ENCODE data around the gene DIO3.

DIO3 gene

GRCh38 chr14:101561145-101561896 lies at the start of gene DIO3:
DIO3 (plus strand) TSS chr14:101561495.
- DNase-seq (ENCODE audit: low read depth) = no peak
- TF ChIP-seq, protein P1, sequence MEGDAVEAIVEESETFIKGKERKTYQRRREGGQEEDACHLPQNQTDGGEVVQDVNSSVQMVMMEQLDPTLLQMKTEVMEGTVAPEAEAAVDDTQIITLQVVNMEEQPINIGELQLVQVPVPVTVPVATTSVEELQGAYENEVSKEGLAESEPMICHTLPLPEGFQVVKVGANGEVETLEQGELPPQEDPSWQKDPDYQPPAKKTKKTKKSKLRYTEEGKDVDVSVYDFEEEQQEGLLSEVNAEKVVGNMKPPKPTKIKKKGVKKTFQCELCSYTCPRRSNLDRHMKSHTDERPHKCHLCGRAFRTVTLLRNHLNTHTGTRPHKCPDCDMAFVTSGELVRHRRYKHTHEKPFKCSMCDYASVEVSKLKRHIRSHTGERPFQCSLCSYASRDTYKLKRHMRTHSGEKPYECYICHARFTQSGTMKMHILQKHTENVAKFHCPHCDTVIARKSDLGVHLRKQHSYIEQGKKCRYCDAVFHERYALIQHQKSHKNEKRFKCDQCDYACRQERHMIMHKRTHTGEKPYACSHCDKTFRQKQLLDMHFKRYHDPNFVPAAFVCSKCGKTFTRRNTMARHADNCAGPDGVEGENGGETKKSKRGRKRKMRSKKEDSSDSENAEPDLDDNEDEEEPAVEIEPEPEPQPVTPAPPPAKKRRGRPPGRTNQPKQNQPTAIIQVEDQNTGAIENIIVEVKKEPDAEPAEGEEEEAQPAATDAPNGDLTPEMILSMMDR (conservative IDR thresholded peaks at IDR 0.05; ENCODE audit: low read length) = no peak
- H3K4me3 ChIP-seq (ENCODE audit: low read length) = no peak within 1 kb of the TSS

DNA sequence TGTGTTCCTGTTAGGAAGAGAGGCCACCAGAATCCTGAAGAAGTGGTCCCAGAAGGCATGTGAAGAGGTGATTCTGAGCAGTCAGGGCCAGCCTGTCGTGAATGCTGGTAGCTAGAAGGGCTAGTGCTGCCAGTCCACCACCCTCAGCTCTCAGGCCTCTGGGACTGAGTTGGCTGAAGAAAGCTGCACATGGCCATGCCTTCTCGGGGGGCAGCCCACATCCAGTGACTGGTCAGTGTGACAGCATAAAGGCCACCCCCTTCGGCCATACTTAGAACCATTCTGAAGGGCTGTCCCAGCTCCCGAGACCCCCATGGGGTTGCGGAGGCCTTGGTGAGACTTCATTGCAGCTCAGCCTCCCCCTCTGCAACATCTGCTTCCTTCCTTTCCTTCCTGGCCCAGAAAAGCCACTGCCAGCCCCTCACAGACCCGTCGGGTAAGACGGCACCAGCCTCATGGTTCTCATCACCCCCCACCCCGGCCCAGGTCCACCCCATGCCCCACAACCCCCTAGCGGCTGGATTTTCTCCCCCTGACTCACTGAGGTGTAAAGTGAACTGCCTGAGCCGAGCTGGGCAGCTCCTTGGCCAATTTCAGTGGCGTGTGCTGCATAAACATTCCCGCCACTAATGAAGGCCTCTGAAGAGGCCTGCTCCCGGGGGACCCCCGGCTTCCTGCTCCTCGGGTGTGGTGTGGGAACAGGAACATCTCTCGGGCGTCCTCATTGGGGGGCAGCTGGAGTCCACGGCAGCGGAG lies 49.5 kb upstream of the DIO3 start:
- H3K4me3 ChIP-seq (ENCODE audit: low read length) = no peak overlapping the region
- no peak for DNase-seq (ENCODE audit: low read depth)
- TF ChIP-seq, protein P1 (conservative IDR thresholded peaks at IDR 0.05; ENCODE audit: low read length) = no peak

DNA sequence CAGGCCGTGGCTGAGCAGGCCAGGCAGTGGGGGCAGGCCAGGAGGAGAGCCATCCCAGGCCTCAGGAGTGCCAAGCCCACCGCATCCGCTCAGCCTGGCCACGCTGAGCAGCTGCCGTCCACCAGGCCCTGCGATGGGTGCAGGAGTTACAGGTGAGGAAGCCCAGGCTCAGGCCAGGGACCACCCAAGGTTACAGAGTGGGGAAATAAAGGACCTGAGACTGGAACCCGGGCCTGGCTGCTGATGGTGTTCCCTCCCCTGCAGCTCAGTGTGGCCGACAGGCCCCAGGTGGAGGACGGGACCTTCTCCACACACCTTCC lies 49.0 kb upstream of the DIO3 start:
- TF ChIP-seq, protein P1 (conservative IDR thresholded peaks at IDR 0.05; ENCODE audit: low read length) = no peak
- no peak overlapping the region for H3K4me3 ChIP-seq (ENCODE audit: low read length)
- no peak for DNase-seq (ENCODE audit: low read depth)

GRCh38 chr14:101514136-101514535 lies 47.2 kb upstream of the DIO3 start:
- no peak overlapping the region for H3K4me3 ChIP-seq (ENCODE audit: low read length)
- TF ChIP-seq, protein P1 (conservative IDR thresholded peaks at IDR 0.05; ENCODE audit: low read length) = no peak
- DNase-seq (ENCODE audit: low read depth) = no peak

GRCh38 chr14:101516401-101516800 lies 44.9 kb upstream of the DIO3 start:
- no peak for DNase-seq (ENCODE audit: low read depth)
- TF ChIP-seq, protein P1 (conservative IDR thresholded peaks at IDR 0.05; ENCODE audit: low read length) = no peak
- H3K4me3 ChIP-seq (ENCODE audit: low read length) = no peak overlapping the region

DNA sequence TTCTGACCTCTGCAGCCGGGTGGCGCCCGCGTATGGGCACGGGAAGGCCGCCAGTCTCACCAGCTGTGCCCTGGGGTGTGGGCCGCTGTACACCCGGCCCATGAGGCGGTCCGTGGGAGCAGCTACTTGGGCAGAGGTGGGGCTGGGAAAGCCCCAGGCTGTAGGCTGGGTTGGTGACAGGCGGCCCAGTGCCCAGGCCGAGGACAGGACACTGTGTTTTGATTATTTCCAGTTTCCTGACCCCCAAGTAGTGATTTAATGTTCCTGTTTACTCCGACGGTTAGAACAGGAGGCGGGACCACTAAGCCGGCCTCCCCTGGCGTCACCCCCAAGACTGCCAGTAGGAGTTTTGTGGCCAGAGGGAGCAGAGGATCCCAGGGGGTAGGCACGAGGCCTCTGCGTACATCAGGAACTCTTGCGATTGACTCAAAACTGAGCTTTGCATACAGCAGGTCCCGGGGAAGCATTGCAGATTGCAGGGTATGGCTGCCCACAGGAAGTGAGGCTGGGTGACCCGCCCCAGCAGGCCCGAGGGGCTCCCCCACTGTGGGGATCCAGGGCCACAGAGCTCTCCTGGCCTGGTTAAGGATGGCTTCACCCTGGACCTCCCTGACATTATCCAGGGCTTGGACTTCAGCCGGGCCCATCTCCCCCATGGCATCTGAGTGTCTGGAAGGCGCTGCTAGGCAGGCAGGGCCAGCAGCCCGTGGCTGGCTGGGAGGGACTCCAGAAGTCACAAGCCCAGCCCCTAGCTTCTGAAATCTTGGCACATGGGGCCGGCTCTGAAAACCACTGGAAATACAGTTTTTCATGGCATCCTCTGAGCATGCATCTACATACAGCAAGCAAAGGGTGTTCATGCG lies 42.5 kb upstream of the DIO3 start:
- TF ChIP-seq, protein P1 (conservative IDR thresholded peaks at IDR 0.05; ENCODE audit: low read length) = no peak
- H3K4me3 ChIP-seq (ENCODE audit: low read length) = no peak overlapping the region
- DNase-seq (ENCODE audit: low read depth) = no peak

All from AG10803 (cell line).